CD4-positive, alpha-beta T cell treated with Interleukin-15 for 4 hours (primary cell): ENCODE data around the gene COPS9.
A peak's percentile ranks its signal among the peaks of the same experiment; 100 is the strongest.

ENCODE experiments used
- DNase-seq: peaks from one replicate; pipeline ENCODE4 v3.0.0-alpha.2; 2020; ENCODE audit warnings: low spot score

COPS9 gene

GRCh38 chr2:240166191-240166590 is 30.1 kb upstream of the COPS9 start:
- no peak for DNase-seq

- DNase-seq, result no peak
Measured at GRCh38 chr2:240165661-240166060, 29.6 kb upstream of the COPS9 start.

GRCh38 chr2:240165034-240165433 is 28.9 kb upstream of the COPS9 start:
- no peak for DNase-seq

- no peak for DNase-seq
Measured at GRCh38 chr2:240164586-240164985, 28.5 kb upstream of the COPS9 start.

GRCh38 chr2:240163844-240164574 is 27.9 kb upstream of the COPS9 start:
- no peak for DNase-seq

- no peak for DNase-seq
Measured at GRCh38 chr2:240162939-240163714, 27.0 kb upstream of the COPS9 start.

- DNase-seq, result no peak
Measured at GRCh38 chr2:240162531-240162930, 26.4 kb upstream of the COPS9 start.

GRCh38 chr2:240162032-240162431 is 25.9 kb upstream of the COPS9 start:
- DNase-seq, result no peak

GRCh38 chr2:240161087-240161750 is 25.1 kb upstream of the COPS9 start:
- DNase-seq, result no peak

GRCh38 chr2:240160291-240161086 is 24.4 kb upstream of the COPS9 start:
- DNase-seq, result no peak

- DNase-seq, result no peak
Measured at GRCh38 chr2:240159251-240159839, 23.2 kb upstream of the COPS9 start.

- DNase-seq, result no peak
Measured at GRCh38 chr2:240157147-240157470, 21.0 kb upstream of the COPS9 start.

GRCh38 chr2:240156435-240157146 is 20.5 kb upstream of the COPS9 start:
- no peak for DNase-seq

GRCh38 chr2:240155745-240156390 is 19.8 kb upstream of the COPS9 start:
- DNase-seq, result no peak

GRCh38 chr2:240155048-240155744 is 19.1 kb upstream of the COPS9 start:
- DNase-seq, result no peak

GRCh38 chr2:240154606-240155005 is 18.5 kb upstream of the COPS9 start:
- no peak for DNase-seq

GRCh38 chr2:240153418-240153817 is 17.3 kb upstream of the COPS9 start:
- no peak for DNase-seq

- no peak for DNase-seq
Measured at GRCh38 chr2:240151477-240152031, 15.4 kb upstream of the COPS9 start.

GRCh38 chr2:240149943-240150784 is 14.1 kb upstream of the COPS9 start:
- DNase-seq, result peak; percentile 10
